ENCODE results near the gene C17orf107.

DNA sequence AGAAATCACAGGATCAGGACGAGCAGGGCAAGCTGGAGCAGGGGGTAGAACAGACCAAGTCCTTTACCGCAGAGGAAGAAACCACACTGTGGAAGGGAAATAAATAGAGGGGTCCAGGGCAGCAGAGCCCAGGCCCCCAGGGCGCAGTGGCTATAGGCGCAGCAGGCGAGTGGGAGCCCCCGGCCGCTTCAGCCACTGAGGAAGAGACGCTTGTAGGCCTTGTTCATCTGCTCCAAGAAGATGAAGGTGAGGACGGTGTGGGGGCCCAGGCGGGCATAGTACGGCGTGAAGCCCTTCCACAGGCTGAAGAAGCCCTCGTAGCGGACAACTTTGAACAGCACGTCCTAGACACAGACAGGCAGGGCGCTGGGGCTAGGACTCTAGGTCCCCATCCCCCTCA is 38.2 kb downstream of the C17orf107 start:
- TF ChIP-seq POLR2A (IDR thresholded peaks at IDR 0.05), result no peak
- TF ChIP-seq, protein P1, sequence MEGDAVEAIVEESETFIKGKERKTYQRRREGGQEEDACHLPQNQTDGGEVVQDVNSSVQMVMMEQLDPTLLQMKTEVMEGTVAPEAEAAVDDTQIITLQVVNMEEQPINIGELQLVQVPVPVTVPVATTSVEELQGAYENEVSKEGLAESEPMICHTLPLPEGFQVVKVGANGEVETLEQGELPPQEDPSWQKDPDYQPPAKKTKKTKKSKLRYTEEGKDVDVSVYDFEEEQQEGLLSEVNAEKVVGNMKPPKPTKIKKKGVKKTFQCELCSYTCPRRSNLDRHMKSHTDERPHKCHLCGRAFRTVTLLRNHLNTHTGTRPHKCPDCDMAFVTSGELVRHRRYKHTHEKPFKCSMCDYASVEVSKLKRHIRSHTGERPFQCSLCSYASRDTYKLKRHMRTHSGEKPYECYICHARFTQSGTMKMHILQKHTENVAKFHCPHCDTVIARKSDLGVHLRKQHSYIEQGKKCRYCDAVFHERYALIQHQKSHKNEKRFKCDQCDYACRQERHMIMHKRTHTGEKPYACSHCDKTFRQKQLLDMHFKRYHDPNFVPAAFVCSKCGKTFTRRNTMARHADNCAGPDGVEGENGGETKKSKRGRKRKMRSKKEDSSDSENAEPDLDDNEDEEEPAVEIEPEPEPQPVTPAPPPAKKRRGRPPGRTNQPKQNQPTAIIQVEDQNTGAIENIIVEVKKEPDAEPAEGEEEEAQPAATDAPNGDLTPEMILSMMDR (IDR thresholded peaks at IDR 0.05), result no peak

Data from esophagus squamous epithelium (tissue), 4 donors.